Kidney (tissue), 14 donors: Measurements from ENCODE around the gene COA3. TPM values are rescaled to one million over a fixed set of nuclear protein-coding genes. Genes with fewer than 3 reads are reported as not detected.

Experiments
- DNase-seq, 5 donors: peaks; one replicate each; pipeline ENCODE4 v3.0.0-alpha.2; 2013 to 2020
- FAIRE-seq: peaks from 2 replicates; lab custom pipeline; 2012; peaks lifted over from hg19 to GRCh38; lab: Jason Lieb, UNC
- H3K27ac ChIP-seq, 2 donors: one replicate each; pipeline ENCODE4 v1.7.0; 2013; ENCODE audit warnings: low read depth in 2 of 2, low read length in 2 of 2, inconsistent platforms in 1 of 2
- H3K27me3 ChIP-seq: one replicate; pipeline ENCODE4 v1.7.1; 2013; ENCODE audit warnings: low read length, inconsistent platforms; ENCODE audit not compliant: control insufficient read depth, insufficient read depth
- H3K36me3 ChIP-seq, 3 donors: one replicate each; pipeline versions ENCODE4 v1.7.0 to v1.7.1; 2013; ENCODE audit warnings: low read length in 3 of 3, control low read depth in 1 of 3, inconsistent platforms in 1 of 3; ENCODE audit not compliant: insufficient read depth in 3 of 3, control insufficient read depth in 2 of 3
- H3K4me1 ChIP-seq, 3 donors: one replicate each; pipeline versions ENCODE4 v1.7.0 to v1.7.1; 2013; ENCODE audit warnings: low read length in 3 of 3, inconsistent platforms in 1 of 3, low read depth in 1 of 3; ENCODE audit not compliant: control insufficient read depth in 2 of 3, insufficient read depth in 2 of 3
- H3K4me3 ChIP-seq, 3 donors: one replicate each; pipeline versions ENCODE4 v1.7.0 to v1.8.1; 2013; ENCODE audit warnings: low read length in 3 of 3, control low read depth in 1 of 3, inconsistent platforms in 1 of 3
- H3K9ac ChIP-seq, 3 donors: one replicate each; pipeline versions ENCODE4 v1.7.0 to v1.7.1; 2013; ENCODE audit warnings: low read length in 3 of 3, control low read depth in 1 of 3, inconsistent platforms in 1 of 3
- H3K9me3 ChIP-seq, 3 donors: one replicate each; pipeline versions ENCODE4 v1.7.0 to v1.7.1; 2013; ENCODE audit warnings: low read length in 3 of 3, control low read depth in 1 of 3, inconsistent platforms in 1 of 3; ENCODE audit not compliant: control insufficient read depth in 2 of 3, insufficient read depth in 1 of 3
- intact Hi-C: fragments of 100-400 bp; cut with DNase I; formaldehyde crosslinking; loops from one replicate; pipeline ENCODE4 v1.11.1; 2022
- polyA plus RNA-seq: library from polyadenylated mRNA; stranded (reverse); fragments of 350-450 nt; fragmentation: Illumina TruSeq; extraction: RNeasy Lipid Tissue Mini Kit (QIAGEN cat#74804); gene quantifications from one replicate; pipeline ENCODE4 v1.2.3, GENCODE V29; 2014; ENCODE audit warnings: low read depth, low replicate concordance; ENCODE audit not compliant: insufficient read depth
- total RNA-seq: library from RNA; stranded (reverse); fragmentation: NEBNext Ultra II Directional; extraction: Animal tissue kit (Norgen Biotek cat#: 25700); gene quantifications from one replicate; pipeline ENCODE4 v1.2.1, GENCODE V29; 2021
- TF ChIP-seq, protein P1 (sequence below): IDR thresholded peaks from 3 replicates; pipeline ENCODE4 v1.5.1; 2012; ENCODE audit warnings: mild to moderate bottlenecking, moderate library complexity, borderline replicate concordance; ENCODE audit not compliant: insufficient read depth; ENCODE audit errors: extremely low read depth
- donor health status: control.
- donor health status: control.
- donor health status: control.
- donor health status: control.
- donor health status: control.
- donor health status: DM: yes; HTN: yes; CAD: no.
- donor health status: Normal renal cell carcinoma (clear cell type).

COA3 gene
- total and polyA plus RNA-seq, 2 donors from 2014 or later: 144 to 656 TPM

DNA sequence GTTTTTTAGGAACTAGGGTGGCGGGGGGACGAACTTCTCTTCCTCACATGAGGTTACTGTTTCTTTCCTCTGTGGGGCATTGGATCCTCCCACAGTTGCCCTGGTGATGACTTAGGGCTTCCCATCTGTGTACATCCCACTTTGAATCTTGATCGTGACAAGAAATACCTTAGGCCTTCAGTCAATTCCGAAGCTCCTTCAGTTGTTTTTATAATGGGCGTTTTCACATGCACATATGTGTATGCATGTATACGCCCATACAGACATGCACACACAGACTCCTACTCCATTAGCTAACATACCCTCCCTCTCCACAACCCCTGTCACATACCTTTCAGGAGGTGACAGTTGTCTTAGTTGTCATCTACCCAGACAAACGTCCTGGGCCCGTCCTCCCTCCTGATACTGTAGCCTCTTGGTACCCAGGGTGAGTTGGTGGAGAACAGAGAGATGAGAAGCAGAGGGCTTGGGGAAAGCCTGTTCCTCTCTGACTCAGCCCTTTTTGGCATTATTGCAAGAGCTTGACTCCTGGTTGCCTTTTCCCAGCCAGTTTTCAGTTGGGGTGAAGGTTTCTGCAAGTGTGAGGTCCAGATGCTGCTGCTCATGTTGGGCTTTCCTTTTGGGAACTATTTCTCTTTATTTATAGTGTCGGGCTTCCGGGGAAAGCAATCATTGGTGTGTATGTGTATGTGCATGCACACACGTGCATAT, 43.6 kb upstream of the COA3 start:
- FAIRE-seq: no peak
- TF ChIP-seq, protein P1, sequence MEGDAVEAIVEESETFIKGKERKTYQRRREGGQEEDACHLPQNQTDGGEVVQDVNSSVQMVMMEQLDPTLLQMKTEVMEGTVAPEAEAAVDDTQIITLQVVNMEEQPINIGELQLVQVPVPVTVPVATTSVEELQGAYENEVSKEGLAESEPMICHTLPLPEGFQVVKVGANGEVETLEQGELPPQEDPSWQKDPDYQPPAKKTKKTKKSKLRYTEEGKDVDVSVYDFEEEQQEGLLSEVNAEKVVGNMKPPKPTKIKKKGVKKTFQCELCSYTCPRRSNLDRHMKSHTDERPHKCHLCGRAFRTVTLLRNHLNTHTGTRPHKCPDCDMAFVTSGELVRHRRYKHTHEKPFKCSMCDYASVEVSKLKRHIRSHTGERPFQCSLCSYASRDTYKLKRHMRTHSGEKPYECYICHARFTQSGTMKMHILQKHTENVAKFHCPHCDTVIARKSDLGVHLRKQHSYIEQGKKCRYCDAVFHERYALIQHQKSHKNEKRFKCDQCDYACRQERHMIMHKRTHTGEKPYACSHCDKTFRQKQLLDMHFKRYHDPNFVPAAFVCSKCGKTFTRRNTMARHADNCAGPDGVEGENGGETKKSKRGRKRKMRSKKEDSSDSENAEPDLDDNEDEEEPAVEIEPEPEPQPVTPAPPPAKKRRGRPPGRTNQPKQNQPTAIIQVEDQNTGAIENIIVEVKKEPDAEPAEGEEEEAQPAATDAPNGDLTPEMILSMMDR: no peak
- no peak overlapping the region for H3K27ac ChIP-seq

DNA sequence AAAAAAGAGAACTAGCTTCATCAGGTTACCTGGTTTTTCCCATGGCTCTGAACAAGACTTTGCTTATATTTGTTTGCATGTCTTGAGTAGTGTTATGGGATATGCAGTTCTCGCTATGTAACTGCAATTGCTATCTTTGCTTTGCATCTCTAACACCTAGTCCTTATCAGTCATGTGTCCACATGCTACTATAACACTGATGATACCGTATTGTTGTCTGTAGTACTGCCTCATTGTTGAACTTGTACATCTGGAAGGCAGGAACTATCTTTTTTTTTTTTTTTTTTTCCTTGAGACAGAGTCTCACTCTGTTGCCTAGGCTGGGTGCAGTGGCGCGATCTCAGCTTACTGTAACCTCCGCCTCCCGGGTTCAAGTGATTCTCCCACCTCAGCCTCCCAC, 37.2 kb upstream of the COA3 start:
- no peaks in the 10 kb centered on the region for H3K9me3 ChIP-seq
- no peaks in the 10 kb centered on the region for H3K27me3 ChIP-seq
- TF ChIP-seq, protein P1: no peak
- no peak for FAIRE-seq
- no peak overlapping the region for H3K27ac ChIP-seq
- intact Hi-C loops: no loop called here
- H3K4me3 ChIP-seq: no peak overlapping the region
- H3K9ac ChIP-seq: no peak overlapping the region
- peaks cover 0 to 9% (median 5%) of the 10 kb centered on the region in 3 donors for H3K4me1 ChIP-seq
- H3K36me3 ChIP-seq: peaks cover 6 to 28% (median 26%) of the 10 kb centered on the region in 3 donors
- DNase-seq: no peak

More for the DNA sequence above, 43.6 kb upstream of the COA3 start:
- H3K4me3 ChIP-seq: no peak overlapping the region
- H3K4me1 ChIP-seq: peaks cover 0 to 5% (median 3%) of the 10 kb centered on the region in 3 donors
- DNase-seq: no peak
- no peaks in the 10 kb centered on the region for H3K27me3 ChIP-seq
- no peaks in the 10 kb centered on the region for H3K9me3 ChIP-seq
- peaks cover 12 to 51% (median 48%) of the 10 kb centered on the region in 3 donors for H3K36me3 ChIP-seq
- intact Hi-C loops: loop anchor here (5.0 kb wide), 1 partner anchor 90 kb away; no protein-coding TSS in a partner anchor
- H3K9ac ChIP-seq: no peak overlapping the region

DNA sequence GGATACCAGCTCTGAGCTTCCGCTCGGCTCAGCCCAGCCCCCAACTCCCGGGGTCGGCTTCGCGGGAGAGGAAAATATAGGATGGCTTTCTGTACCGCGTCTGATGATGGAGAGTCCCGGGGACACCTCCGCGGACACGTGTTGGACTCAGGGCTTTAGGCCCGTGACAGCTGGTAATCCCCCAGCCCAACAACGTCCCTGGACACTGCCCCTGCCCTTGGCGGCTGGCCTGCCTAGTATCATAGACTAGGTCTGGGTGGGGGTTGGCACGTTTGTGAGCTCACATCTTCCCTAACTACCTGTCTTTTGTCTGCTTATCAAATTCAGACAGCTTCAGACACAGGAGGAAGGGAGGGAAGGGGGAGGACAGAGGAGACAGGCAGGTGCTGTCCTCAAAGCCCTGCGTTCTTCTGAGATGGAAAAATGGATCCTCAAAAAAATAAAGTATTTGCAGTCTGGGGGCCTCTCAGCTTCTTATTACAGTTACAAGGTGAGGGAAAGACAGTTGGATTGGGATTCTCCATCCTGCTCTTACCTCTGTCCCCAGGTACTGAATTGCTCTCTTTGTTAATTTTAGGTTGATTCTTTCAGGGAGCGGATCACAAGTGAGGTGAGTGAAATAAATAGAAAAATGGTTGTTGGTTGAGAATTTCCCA, 35.4 kb upstream of the COA3 start:
- H3K27ac ChIP-seq: peak overlapping the region; percentile 74 to 86
- H3K4me3 ChIP-seq: peak overlapping the region; percentile 82 to 95 (median 92)
- peaks cover 0 to 9% (median 5%) of the 10 kb centered on the region in 3 donors for H3K4me1 ChIP-seq
- no peaks in the 10 kb centered on the region for H3K27me3 ChIP-seq
- H3K9ac ChIP-seq: peak overlapping the region; percentile 71 to 95 (median 94)
- FAIRE-seq: no peak
- TF ChIP-seq, protein P1: no peak
- H3K36me3 ChIP-seq: peaks cover 0 to 20% (median 17%) of the 10 kb centered on the region in 3 donors
- DNase-seq: peak in 2 of 5 donors; percentile 58 to 77
- no peaks in the 10 kb centered on the region for H3K9me3 ChIP-seq
- intact Hi-C loops: no loop called here
